Loucy (cell line): Measurements from ENCODE around the gene PHACTR3.

Experiments used
- H2AFZ ChIP-seq: fragments of 200-600 bp; sonication (generic); 2 replicates; pipeline ENCODE4 v1.6.0; 2016; ENCODE audit warnings: antibody characterized with exemption, mild to moderate bottlenecking, low read length, moderate library complexity
- H3F3A ChIP-seq: fragments of 200-600 bp; 2 replicates; pipeline ENCODE4 v1.6.0; 2016; ENCODE audit warnings: antibody characterized with exemption, low read depth, mild to moderate bottlenecking
- H3K27me3 ChIP-seq: fragments of 200-600 bp; sonication (generic); 2 replicates; pipeline ENCODE4 v1.6.1; 2014; ENCODE audit warnings: low read length, mild to moderate bottlenecking; ENCODE audit not compliant: insufficient read depth, poor library complexity, severe bottlenecking
- H3K36me3 ChIP-seq: fragments of 200-600 bp; sonication (generic); 2 replicates; pipeline ENCODE4 v1.6.1; 2016; ENCODE audit warnings: low read length; ENCODE audit not compliant: insufficient read depth
- H3K4me1 ChIP-seq: fragments of 200-600 bp; sonication (generic); 2 replicates; pipeline ENCODE4 v1.5.1; 2014; ENCODE audit warnings: low read length, mild to moderate bottlenecking; ENCODE audit not compliant: insufficient read depth, poor library complexity, severe bottlenecking
- H3K4me2 ChIP-seq: fragments of 200-600 bp; sonication (generic); 2 replicates; pipeline ENCODE4 v1.6.0; 2014; ENCODE audit warnings: antibody characterized with exemption, low read length, low read depth, mild to moderate bottlenecking; ENCODE audit not compliant: poor library complexity, severe bottlenecking
- H3K4me3 ChIP-seq: fragments of 200-600 bp; sonication (generic); 2 replicates; pipeline ENCODE4 v1.5.1; 2014; ENCODE audit warnings: low read length, mild to moderate bottlenecking, mixed read lengths; ENCODE audit not compliant: poor library complexity, severe bottlenecking
- H3K79me2 ChIP-seq: fragments of 200-600 bp; sonication (generic); 2 replicates; pipeline ENCODE4 v1.6.1; 2014; ENCODE audit warnings: low read length; ENCODE audit not compliant: insufficient read depth
- H3K9ac ChIP-seq: fragments of 200-600 bp; sonication (generic); 2 replicates; pipeline ENCODE4 v1.6.0; 2014; ENCODE audit warnings: mild to moderate bottlenecking, low read depth, low read length, moderate library complexity; ENCODE audit not compliant: poor library complexity, severe bottlenecking
- H3K9me2 ChIP-seq: fragments of 200-600 bp; sonication (generic); replicated peaks from 2 replicates; pipeline ENCODE4 v1.6.1; 2016; ENCODE audit warnings: low read depth, low read length, mixed read lengths
- H3K9me3 ChIP-seq: fragments of 200-600 bp; sonication (generic); 2 replicates; pipeline ENCODE4 v1.6.1; 2014; ENCODE audit warnings: mild to moderate bottlenecking, antibody characterized with exemption, low read length, low read depth; ENCODE audit not compliant: insufficient read depth
- H4K20me1 ChIP-seq: fragments of 200-600 bp; sonication (generic); 2 replicates; pipeline ENCODE4 v1.6.0; 2014; ENCODE audit warnings: antibody characterized with exemption, low read length, mild to moderate bottlenecking; ENCODE audit not compliant: insufficient read depth, poor library complexity, severe bottlenecking
- CTCF ChIP-seq: fragments of 200-600 bp; sonication (generic); conservative IDR thresholded peaks from 2 replicates; pipeline ENCODE4 v1.5.1; 2014; ENCODE audit warnings: mild to moderate bottlenecking, antibody characterized with exemption, low read length
- EZH2phosphoT487 ChIP-seq: fragments of 200-600 bp; IDR thresholded peaks from 2 replicates; pipeline ENCODE4 v1.6.1; 2018; ENCODE audit warnings: antibody characterized with exemption, mild to moderate bottlenecking, moderate library complexity, borderline replicate concordance

The PHACTR3 gene

GRCh38 chr20:59820204-59821041 is 216.1 kb downstream of the PHACTR3 start:
- no peaks in the 10 kb centered on the region for H4K20me1 ChIP-seq
- no peaks in the 10 kb centered on the region for H3F3A ChIP-seq
- no peaks in the 10 kb centered on the region for H3K9me2 ChIP-seq
- H3K27me3 ChIP-seq: no peaks in the 10 kb centered on the region
- no peak overlapping the region for H3K4me2 ChIP-seq
- H2AFZ ChIP-seq: no peak overlapping the region
- no peaks in the 10 kb centered on the region for H3K4me1 ChIP-seq
- TF ChIP-seq EZH2phosphoT487 (no peak), CTCF (no peak)
- H3K9ac ChIP-seq: no peak overlapping the region
- H3K9me3 ChIP-seq: no peaks in the 10 kb centered on the region
- no peaks in the 10 kb centered on the region for H3K79me2 ChIP-seq
- H3K4me3 ChIP-seq: no peak overlapping the region
- H3K36me3 ChIP-seq: peaks cover 21% of the 10 kb centered on the region; the same call in 1 of the 2 replicates

- H3K9ac ChIP-seq: no peak overlapping the region
- TF ChIP-seq EZH2phosphoT487: no peak
- TF ChIP-seq CTCF: no peak
Observed at GRCh38 chr20:59821201-59821600, 216.9 kb downstream of the PHACTR3 start.

GRCh38 chr20:59821788-59822187 is 217.4 kb downstream of the PHACTR3 start:
- Histone ChIP-seq H3K4me3 (no peak overlapping the region), H3F3A (no peaks in the 10 kb centered on the region), H2AFZ (no peak overlapping the region), H3K4me1 (no peaks in the 10 kb centered on the region), H3K4me2 (no peak overlapping the region), H3K79me2 (no peaks in the 10 kb centered on the region), H3K9me3 (no peaks in the 10 kb centered on the region), H3K27me3 (no peaks in the 10 kb centered on the region), H3K9ac (no peak overlapping the region), H3K36me3 (peaks cover 23% of the 10 kb centered on the region; the same call in 1 of the 2 replicates), H4K20me1 (no peaks in the 10 kb centered on the region), H3K9me2 (no peaks in the 10 kb centered on the region)
- TF ChIP-seq EZH2phosphoT487: no peak
- TF ChIP-seq CTCF: no peak

More at GRCh38 chr20:59821201-59821600, 216.9 kb downstream of the PHACTR3 start:
- Histone ChIP-seq H2AFZ (no peak overlapping the region), H4K20me1 (no peaks in the 10 kb centered on the region), H3K9me2 (no peaks in the 10 kb centered on the region), H3K79me2 (no peaks in the 10 kb centered on the region), H3K4me1 (no peaks in the 10 kb centered on the region), H3K4me2 (no peak overlapping the region), H3K9me3 (no peaks in the 10 kb centered on the region), H3F3A (no peaks in the 10 kb centered on the region), H3K27me3 (no peaks in the 10 kb centered on the region), H3K4me3 (no peak overlapping the region), H3K36me3 (peaks cover 23% of the 10 kb centered on the region; the same call in 1 of the 2 replicates)
